ENCODE results near the gene TBR1.

The TBR1 gene

GRCh38 chr2:161415987-161416707 is at the start of gene TBR1:
Gene TBR1 (plus strand): TSS chr2:161416297. CDS start chr2:161416411, 114 bp downstream.
- no peak for DNase-seq

GRCh38 chr2:161367675-161368074 is 48.4 kb upstream of the TBR1 start:
- DNase-seq: no peak

DNA sequence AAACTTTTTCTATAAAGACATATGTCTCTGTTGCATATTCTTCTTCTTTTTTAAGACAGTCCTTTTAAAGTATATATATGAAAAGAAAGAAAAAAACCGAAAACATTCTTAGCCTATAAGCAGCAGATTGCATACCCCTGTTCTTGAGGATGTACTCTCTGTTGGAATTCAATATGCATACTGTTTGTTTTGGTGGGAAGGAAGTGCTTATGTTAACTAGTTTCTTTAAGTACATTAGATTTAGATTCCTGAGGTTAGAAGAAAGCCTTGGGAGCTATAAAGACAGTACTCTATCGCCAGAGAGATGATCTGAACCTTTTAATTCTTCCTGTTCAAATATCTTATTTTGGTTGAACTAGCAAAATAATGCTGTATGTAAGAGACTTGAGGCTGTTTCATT is 46.8 kb upstream of the TBR1 start:
- no peak for DNase-seq

GRCh38 chr2:161370981-161371380 is 45.1 kb upstream of the TBR1 start:
- DNase-seq: peak in 5 of 14 donors; percentile 1 to 9 (median 2)

DNA sequence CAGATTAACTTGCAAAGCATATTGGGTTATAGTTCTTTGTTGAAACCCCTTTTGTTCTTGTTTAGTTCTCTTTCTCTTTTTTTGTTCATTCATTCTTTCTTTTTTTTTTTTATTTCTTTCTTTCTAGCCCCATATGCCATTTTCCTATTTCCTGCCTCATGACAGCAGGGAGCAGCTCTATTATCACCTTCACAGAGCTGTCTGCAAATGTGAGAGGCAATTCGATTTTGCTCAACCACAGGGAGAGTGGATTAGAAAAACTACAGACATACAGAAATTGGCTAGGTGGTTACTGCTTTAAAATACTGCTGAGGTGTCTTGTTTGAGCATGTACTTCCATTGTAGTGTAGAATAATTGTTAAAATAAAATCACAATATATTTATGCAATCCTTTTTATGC is 44.2 kb upstream of the TBR1 start:
- peak in 1 of 14 donors; percentile 28 for DNase-seq

GRCh38 chr2:161373942-161374341 is 42.2 kb upstream of the TBR1 start:
- DNase-seq: no peak

DNA sequence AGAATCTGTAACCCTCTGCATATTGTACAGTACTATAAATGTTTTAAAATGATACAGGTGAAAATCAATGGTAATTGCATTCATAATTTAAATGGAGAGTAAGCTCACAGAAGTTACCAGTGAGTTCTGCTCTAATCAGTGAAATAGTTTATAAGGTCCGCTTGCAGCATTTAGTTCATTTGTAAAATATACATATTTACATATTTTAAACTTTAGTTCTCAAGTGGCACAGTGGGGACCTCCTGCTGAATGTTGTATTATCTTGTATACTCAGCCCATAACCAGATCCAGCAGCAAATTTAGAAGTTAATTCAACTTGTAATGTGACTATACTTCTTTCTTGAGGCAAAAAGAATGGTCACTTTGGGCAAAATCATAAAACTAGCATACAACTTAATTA is 41.7 kb upstream of the TBR1 start:
- no peak for DNase-seq

GRCh38 chr2:161379740-161380139 is 36.4 kb upstream of the TBR1 start:
- peak in 1 of 14 donors; percentile 2 for DNase-seq

- no peak for DNase-seq
These were observed 34.6 kb upstream of the TBR1 start for GRCh38 chr2:161381546-161381945.

DNA sequence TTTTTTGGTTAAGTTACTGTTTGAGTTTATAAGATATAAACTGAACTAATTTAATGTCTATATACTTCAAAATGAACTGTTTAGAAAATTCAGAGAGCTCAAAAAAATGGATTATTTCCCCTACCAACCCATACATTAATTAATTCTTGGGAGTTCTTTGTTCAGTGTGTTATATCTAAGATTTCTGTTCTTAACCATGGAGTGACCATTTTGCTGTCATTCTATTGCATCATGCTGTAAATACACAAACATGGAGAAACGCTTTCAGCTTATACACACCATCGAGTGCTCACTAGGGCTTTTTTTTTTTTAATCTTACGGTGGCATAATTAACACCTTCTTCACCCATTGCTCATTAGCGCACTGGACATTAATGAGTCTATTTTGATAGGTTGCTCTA is 33.4 kb upstream of the TBR1 start:
- DNase-seq: no peak

- DNase-seq: no peak
These were observed 31.2 kb upstream of the TBR1 start for GRCh38 chr2:161384864-161385263.

DNA sequence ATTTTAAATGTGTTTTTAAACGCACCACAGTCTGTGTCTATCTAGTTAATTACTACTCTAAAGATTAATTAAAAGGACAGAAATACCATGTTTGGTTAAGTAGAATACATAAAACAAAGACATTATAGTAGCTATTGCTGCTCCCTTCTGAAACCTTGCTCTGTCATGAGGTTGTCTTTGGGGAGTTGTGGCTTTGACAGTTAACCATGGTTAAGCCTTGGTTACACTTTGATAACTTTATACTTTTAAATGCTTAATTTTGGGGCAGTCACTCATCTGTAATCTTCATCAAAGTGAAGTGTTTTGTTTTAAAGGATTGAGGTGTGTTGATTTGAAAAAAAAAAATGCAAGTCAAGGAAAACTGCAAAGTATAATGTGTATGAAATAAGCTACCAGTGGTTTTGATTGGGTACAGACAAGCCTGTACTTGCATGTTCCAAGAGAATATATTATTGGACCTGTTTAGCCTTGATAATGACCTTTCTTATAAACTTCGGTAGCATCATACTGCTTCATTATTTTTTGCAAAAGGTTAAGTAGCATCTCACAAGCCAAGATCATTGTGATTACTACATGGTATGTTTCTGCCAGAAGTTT is 29.8 kb upstream of the TBR1 start:
- no peak for DNase-seq

- DNase-seq: no peak
These were observed 27.8 kb upstream of the TBR1 start for GRCh38 chr2:161388146-161388779.

- no peak for DNase-seq
These were observed 24.2 kb upstream of the TBR1 start for GRCh38 chr2:161391737-161392506.

DNA sequence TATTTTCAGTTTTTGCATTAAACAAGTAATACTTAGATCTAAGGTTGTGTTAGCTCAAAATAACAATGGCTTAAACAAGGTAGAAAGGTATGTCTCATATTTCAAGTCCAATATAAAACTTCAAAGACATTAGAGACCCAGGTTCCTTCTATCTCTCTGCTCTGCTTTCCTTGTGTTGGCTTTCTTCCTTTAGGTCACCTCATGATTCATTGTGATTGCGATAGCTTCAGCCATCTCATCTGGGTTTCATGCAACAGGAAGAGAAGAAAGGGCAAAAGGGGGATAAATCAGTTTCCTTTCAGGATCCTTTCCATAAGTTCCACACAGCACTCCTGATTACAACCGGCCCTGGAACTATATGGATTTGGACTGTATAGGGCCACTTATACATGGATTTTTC is 16.0 kb upstream of the TBR1 start:
- no peak for DNase-seq

GRCh38 chr2:161402297-161402696 is 13.8 kb upstream of the TBR1 start:
- DNase-seq: no peak

DNA sequence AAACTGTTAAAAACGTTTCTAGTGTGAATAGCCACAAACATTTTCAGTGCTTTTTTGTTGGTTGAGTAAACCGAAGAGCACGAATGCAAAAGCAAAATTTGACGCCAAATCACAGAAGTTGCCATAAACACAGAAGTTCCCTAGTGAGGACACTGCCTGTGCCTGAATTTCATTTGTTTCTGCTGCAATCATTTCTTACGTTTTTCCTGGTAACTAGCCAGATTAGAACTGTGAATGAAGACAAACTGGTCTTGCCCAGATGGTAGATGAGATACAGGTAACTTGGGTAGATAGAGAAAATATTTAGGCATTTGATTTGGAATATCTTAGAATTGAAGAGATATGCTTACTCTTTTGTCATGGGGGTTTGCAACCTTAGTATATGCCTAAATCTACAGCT is 9.8 kb upstream of the TBR1 start:
- DNase-seq: no peak

DNA sequence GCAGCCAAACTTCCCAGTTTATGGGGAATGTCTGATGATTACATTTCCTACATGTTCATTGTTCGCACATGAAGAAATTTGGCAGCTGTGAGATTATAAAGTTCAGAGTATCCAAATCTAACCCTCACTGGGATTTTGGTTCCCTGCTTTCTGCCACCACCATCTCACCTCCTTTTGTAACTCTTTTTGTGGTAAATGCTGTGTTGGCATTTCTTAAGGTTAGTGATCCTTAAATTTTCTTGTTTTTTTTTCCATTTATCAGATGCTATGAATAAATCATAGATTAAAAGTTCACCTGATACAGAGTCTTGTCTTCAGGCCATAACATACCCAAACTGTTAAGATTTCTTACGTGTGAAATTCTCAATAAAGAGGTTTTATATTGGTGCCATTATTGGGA is 8.5 kb upstream of the TBR1 start:
- no peak for DNase-seq

- no peak for DNase-seq
These were observed 6.7 kb upstream of the TBR1 start for GRCh38 chr2:161409308-161409907.

GRCh38 chr2:161412346-161412745 is 3.8 kb upstream of the TBR1 start:
- DNase-seq: no peak

DNA sequence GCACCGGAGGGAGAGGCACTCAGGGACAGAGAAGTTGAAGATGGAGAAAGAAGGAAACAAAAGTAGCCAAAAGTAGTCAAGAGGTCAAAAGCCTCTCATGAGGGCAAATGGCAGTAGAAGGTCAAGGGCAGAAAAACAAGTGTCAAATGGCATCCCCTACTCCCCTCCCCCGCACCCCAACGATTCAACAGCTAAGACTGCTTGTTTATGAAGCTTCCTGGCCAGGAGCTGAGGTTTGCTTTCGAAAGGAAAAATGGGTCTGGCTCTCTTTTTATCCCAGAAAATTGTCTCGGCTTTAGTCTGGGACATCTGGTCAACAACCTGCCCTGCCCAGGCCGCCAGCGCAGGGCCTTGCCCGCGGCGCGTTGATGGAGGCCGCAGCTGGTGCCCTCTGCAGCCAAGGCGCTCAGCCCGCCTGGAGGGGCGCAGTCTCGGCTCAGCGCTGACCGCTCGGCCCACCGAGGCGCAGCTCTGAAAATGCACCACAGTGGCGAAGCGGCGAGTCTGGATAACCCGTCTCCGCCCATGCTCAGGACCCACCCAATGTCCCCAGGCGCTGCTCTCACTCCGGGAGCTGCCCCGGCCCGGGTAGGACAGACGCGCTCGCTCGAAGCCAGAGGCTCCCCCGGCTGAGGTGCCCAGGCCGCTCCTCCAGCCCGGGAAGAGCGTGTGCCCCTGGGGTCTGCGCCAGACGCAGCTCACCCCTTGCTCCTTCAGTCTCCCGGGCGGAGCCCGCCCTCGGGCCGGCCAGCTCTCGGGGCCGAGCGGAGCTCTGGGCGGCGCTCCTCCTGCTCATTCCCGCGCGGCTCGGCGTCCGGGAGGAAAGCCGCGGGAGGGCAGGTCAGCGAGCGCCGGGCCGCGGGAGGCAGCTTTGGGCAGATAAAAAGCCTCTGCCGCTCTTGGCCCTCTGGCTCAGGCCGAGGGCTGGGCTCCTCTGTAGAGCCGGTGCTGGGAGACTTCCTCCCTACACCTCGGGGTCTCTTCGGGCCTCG is 1.8 kb upstream of the TBR1 start:
- DNase-seq: peak in 2 of 14 donors; percentile 42 to 51

Data from C1 segment of cervical spinal cord (tissue), 14 donors.